ENCODE measurements around the gene NUDCD2.

DNA sequence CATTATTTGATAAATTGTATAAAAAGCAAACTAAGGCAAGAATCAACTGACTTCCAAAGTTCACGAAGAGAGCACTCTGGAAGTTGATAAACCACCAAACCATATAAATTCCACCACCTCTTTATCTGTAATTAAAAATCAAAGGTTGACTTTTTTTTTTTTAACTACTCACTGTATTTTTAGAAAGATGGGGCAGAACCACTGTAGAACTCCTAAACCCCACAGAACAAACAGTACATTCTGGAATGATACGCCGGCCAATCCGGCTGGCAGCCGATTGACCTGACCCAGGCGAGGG is 22.9 kb downstream of the NUDCD2 start:
- TF ChIP-seq POLR2AphosphoS5 (IDR thresholded peaks at IDR 0.05; ENCODE audit: low read depth, low read length) = peak; percentile 76; the same call in 1 of the 2 replicates
- peak; percentile 76; the same call in 1 of the 2 replicates for TF ChIP-seq POLR2A (IDR thresholded peaks at IDR 0.05; ENCODE audit: low read depth, low read length)
- peak; percentile 24; the same call in 1 of the 2 replicates for TF ChIP-seq TAF1 (IDR thresholded peaks at IDR 0.05; ENCODE audit: borderline replicate concordance, low read depth, low read length)
